Measurements from ENCODE around the gene ZNF784.

The ZNF784 gene

DNA sequence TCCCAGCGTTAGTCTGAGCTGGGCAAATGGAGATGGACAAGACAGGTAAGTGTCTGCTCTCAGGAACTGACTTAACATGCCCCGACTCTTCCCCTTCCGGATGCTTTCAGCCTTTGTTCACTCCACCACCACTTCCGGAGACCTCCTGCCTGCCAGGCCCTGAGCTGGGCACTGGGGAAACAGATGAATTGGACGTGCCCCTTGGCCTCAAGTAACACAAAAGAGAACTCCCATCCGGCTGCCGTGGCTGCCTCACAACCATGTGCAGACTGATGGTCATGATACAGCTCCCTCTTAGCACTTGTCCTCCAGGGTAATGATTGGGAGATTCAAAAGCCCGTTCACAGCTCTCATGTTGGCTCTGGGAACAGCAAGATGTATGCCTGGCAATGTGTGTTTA, 6.9 kb downstream of the ZNF784 start:
- no peak for DNase-seq

DNA sequence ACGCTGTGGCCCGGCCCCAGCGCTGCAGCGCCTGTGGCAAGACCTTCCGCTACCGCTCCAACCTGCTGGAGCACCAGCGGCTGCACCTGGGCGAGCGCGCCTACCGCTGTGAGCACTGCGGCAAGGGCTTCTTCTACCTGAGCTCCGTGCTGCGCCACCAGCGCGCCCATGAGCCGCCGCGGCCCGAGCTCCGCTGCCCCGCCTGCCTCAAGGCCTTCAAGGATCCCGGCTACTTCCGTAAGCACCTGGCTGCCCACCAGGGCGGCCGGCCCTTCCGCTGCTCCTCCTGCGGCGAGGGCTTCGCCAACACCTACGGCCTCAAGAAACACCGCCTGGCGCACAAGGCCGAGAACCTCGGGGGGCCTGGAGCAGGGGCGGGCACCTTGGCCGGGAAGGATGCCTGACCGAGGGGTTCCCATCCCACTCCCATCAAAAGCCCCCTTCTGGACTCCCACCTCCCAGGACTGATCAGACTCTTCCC, 7.9 kb downstream of the ZNF784 start:
- DNase-seq = no peak

GRCh38 chr19:55615543-55616394, 8.6 kb downstream of the ZNF784 start:
- no peak for DNase-seq

DNA sequence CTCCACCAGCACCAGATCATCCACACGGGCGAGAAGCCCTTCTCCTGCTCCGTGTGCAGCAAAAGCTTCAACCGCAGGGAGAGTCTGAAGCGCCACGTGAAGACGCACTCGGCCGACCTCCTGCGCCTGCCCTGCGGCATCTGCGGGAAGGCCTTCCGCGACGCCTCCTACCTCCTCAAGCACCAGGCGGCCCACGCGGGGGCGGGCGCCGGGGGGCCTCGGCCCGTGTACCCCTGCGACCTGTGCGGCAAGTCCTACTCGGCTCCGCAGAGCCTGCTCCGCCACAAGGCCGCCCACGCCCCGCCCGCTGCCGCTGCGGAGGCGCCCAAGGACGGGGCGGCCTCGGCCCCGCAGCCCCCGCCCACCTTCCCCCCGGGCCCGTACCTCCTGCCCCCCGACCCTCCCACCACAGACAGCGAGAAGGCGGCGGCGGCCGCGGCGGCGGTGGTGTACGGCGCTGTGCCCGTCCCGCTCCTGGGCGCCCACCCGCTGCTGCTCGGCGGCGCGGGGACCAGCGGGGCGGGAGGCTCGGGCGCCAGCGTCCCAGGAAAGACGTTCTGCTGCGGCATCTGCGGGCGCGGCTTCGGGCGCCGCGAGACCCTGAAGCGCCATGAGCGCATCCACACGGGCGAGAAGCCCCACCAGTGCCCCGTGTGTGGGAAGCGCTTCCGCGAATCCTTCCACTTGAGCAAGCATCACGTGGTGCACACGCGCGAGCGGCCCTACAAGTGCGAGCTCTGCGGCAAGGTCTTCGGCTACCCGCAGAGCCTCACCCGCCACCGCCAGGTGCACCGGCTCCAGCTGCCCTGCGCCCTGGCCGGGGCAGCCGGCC, 9.4 kb downstream of the ZNF784 start:
- DNase-seq = no peak

GRCh38 chr19:55613930-55614710, 10.2 kb downstream of the ZNF784 start:
- no peak for DNase-seq

DNA sequence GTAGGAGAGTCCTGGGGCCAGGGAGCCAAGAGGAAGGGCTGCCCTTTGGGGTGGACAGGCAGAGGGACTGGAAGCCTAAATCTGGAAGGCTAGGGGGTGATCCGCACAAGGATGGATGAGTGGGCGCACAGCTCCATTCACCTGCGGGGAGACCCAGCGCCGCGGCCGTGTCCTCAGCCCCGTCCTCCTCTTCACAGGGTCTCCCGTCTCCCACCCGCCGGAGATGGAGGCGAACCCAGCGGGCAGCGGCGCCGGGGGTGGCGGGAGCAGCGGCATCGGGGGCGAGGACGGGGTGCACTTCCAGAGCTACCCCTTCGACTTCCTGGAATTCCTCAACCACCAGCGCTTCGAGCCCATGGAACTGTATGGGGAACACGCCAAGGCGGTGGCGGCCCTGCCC, 11.0 kb downstream of the ZNF784 start:
- DNase-seq = no peak

DNA sequence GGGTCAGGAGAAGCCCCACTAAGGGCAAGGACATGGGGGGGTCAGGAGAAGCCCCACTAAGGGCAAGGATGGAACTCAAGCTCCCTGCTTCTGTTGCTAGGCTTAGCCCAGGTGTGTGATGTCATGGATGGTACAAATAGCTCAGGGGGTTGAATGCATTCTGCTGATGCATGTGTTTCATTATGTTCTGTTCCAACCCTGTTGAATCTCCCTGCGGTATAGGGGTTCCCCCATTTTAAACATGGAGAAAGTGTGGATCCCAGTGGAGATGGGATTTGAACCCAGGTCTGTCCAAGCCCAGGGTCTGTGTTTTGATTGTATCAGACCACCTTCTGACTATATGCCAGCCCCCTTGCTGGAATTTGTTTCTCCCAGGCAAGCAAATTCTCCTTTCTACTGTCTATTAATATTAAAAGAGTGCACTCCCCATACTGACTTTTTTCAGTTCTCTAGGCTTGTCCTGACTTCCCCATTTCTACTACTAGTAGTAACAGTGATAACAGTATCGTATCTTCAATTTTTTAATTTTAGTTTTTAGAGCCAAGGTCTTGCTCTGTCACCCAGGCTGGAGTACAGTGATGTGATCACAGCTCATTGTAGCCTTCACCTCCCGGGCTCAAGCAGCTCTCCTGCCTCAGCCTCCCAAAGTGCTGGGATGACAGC, 12.3 kb downstream of the ZNF784 start:
- DNase-seq = no peak

GRCh38 chr19:55611300-55611982, 12.9 kb downstream of the ZNF784 start:
- DNase-seq = no peak

DNA sequence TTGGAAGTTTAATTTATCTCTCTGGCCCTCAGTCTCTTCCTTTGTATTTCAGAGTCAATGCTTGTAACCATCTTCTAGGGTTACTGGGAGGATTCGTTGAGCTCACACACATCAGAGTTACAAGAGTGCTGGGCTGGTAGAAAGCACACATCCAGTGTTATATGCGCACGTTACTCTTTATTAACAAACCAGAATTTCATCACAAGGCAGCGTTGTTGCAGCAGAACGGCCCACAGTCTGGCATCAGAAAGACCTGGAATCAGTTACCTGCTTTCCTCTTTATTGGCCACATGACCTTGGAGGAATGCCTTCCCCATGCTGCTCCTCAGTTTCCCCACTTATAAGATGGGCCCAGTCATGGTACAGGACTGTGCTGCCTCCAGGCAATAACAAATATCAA, 15.0 kb downstream of the ZNF784 start:
- DNase-seq = no peak

DNA sequence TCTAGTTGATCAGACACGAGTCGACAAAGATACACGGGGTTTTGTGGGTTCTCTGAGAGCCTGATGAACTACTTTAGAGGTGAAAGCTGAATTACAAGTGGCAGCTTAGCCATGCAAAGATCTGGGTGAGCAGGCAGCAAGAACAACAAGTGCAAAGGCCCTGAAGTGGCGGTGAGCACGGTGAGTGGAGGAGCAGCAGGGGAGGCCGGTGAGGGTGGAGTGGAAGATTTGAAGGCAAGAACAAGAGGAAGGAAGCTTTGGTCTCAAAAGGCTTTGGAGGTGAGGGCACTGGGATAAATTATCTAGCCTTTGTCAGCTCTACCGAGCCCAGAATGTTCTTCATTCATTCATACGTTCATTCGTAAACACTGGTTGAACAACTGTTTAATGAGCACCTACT, 17.5 kb downstream of the ZNF784 start:
- DNase-seq = no peak

DNA sequence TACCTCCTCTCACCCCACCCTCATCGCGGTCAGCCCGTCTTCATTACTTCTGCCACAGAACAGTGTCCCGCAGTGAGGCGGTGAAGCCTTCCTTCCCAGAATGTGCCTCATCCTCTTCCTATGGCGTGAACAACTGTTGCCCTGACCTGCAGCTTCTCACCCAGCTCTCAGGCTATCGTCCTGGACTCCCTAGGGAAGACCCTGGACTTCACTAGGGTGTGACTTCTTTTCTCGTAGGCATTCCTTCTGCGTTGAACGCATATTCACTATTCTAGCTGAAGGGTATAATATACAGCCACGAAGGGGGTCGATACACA, 17.9 kb downstream of the ZNF784 start:
- no peak for DNase-seq

DNA sequence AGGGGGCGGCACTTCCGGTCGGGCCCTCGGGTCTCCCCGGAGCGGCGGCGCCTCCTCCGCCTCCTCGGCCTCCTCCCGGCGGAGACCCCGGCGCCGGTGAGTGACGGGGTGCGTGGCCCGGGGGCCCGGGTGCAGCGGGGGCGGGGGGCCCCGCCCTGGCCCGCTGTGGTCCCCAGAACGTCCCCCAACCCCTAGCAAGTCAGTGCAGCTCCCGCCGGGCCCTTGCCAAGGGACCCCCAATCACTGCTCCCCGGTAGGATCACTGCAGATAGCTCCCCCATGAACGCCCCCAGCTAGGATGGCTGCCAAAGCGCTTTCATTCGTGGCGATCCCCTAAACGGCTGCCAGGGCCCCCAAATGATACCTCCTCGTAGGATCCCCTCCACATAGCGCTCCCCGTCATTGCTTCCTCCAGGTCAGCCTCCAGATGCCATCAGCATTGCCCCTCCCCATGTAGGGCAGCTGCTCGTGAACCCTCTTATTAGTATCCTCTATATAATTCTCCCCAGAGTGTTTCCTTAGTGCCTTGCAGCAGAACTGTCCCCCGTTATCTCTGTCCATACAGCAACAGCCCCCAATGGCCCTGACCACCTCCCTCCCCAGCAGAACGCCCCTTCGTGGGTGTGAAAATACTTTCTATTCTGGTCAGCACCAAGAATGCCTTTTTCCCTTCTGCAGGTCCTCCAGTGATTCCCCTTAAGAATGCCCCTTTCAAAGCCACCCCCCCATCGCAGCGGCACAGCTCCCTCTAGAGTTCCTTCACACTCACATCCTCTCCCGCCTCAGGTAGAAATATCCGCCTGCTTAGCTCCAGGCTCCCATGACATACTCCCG, 18.5 kb downstream of the ZNF784 start, which contains the start of gene ZNF865:
Gene ZNF865 (plus strand): TSS at position 11 of the 834 bp plus-strand sequence. CDS start 7,972 bp downstream, outside the sequence.
- peak; percentile 82 for DNase-seq

- DNase-seq = peak; percentile 91
Measured at GRCh38 chr19:55605207-55605636, 19.1 kb downstream of the ZNF784 start.

- no peak for DNase-seq
Measured at GRCh38 chr19:55603581-55604292, 20.6 kb downstream of the ZNF784 start.

DNA sequence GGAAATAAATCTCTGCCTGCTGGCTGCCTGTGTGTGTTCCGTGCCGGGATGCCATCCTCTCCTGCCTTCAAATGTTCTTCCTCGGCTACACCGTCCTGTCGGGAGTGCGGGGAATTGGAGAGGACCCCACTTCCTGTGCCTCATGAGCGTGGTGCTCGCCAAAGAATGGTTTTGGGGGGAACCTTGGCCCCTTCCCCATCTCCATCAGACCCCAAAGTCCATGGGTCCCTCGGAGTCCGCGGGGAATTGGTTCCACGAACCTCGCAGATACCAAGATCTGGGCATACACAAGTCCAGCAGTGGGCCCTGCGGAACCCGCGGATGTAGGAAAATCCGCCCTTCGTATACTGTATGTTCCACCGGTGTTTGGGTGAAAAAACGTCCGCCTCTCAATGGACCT, 21.3 kb downstream of the ZNF784 start:
- DNase-seq = no peak

DNA sequence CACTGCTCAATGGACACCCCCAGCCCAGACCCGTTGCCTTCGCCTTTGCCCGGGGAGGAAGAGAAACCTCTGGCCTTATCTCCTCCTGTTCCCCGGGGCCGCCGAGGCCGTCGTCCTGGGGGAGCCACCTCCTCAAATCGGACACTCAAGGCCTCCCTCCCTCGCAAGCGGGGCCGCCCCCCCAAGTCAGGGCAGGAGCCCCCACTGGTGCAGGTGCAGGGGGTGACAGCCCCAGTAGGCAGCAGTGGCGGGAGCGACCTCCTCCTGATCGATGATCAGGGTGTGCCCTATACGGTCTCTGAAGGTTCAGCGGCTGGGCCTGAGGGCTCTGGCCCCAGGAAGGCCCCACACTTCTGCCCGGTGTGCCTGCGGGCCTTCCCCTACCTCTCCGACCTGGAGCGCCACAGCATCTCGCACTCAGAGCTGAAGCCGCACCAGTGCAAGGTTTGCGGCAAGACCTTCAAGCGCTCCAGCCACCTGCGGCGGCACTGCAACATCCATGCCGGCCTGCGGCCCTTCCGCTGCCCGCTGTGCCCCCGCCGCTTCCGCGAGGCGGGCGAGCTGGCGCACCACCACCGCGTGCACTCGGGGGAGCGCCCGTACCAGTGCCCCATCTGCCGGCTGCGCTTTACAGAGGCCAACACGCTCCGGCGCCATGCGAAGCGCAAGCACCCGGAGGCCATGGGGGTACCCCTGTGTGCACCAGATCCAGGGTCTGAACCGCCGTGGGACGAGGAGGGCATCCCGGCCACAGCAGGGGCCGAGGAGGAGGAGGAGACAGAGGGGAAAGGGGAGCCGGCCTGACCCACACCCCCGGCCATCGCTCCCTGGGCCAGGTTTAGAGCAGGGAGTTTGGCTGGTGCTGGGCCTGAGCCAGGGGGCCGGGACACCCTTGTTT, 22.0 kb downstream of the ZNF784 start:
- DNase-seq = no peak

GRCh38 chr19:55601084-55601483, 23.3 kb downstream of the ZNF784 start:
- no peak for DNase-seq

DNA sequence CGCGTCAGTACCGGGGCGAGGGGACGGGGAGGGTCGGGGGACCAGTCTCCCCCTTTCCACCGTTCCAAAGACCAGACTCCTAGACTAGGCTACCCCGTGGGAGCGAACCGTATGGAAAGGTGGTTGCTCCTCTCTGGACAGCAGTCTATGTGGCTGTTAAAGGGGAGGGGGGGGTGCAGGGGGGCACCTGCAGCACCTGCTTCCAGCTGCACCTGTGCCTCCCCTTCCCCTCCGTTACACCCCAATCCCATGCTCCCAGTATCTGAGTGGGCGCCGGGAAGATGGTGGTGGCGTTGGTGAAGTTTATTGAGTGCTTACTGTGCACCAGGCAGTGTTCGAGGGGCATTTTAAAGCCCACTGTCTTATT, 23.7 kb downstream of the ZNF784 start:
- no peak for DNase-seq
